Lung (tissue), 12 donors: ENCODE measurements around the gene OSBPL3. TPM values are rescaled to one million over a fixed set of nuclear protein-coding genes. Genes with fewer than 3 reads are reported as not detected.

Experiments used
- ATAC-seq: fragments of 200-7000 bp; cut with Tn5 transposase; one replicate; pipeline ENCODE4 v1.9.1; 2020; ENCODE audit warnings: moderate number of reproducible peaks; ENCODE audit not compliant: insufficient read depth, low FRiP score
- DNase-seq, 3 donors: peaks; one replicate each; pipeline ENCODE4 v3.0.0-alpha.2; 2013 to 2017
- H3K27ac ChIP-seq, 2 donors: one replicate each; pipeline ENCODE4 v1.5.1; 2013; ENCODE audit warnings: mild to moderate bottlenecking in 2 of 2, moderate library complexity in 2 of 2, control low read depth in 1 of 2, inconsistent platforms in 1 of 2, low read depth in 1 of 2, low read length in 1 of 2
- H3K27me3 ChIP-seq, 3 donors: one replicate each; pipeline ENCODE4 v1.5.1; 2013; ENCODE audit warnings: low read length in 2 of 3; ENCODE audit not compliant: control insufficient read depth in 3 of 3, insufficient read depth in 3 of 3
- H3K36me3 ChIP-seq, 4 donors: one replicate each; pipeline ENCODE4 v1.5.1; 2013; ENCODE audit warnings: low read length in 4 of 4, mild to moderate bottlenecking in 1 of 4, moderate library complexity in 1 of 4; ENCODE audit not compliant: control insufficient read depth in 4 of 4, insufficient read depth in 4 of 4
- H3K4me1 ChIP-seq, 5 donors: one replicate each; pipeline ENCODE4 v1.5.1; 2013; ENCODE audit warnings: low read length in 5 of 5, mild to moderate bottlenecking in 2 of 5, moderate library complexity in 1 of 5; ENCODE audit not compliant: control insufficient read depth in 5 of 5, insufficient read depth in 5 of 5
- H3K4me3 ChIP-seq: one replicate; pipeline ENCODE4 v1.5.1; 2013; ENCODE audit warnings: mild to moderate bottlenecking, control low read depth, moderate library complexity
- H3K9ac ChIP-seq, 2 donors: one replicate each; pipeline ENCODE4 v1.5.1; 2013; ENCODE audit warnings: low read length in 2 of 2, control low read depth in 1 of 2; ENCODE audit not compliant: insufficient read depth in 1 of 2
- H3K9me3 ChIP-seq, 4 donors: one replicate each; pipeline ENCODE4 v1.5.1; 2013; ENCODE audit warnings: low read length in 3 of 4, mild to moderate bottlenecking in 1 of 4, moderate library complexity in 1 of 4; ENCODE audit not compliant: control insufficient read depth in 4 of 4, insufficient read depth in 3 of 4
- CTCF ChIP-seq: IDR thresholded peaks from 2 replicates; pipeline ENCODE4 v1.5.1; 2012; ENCODE audit warnings: mild to moderate bottlenecking; ENCODE audit errors: control extremely low read depth, extremely low read depth
- WGBS, 2 donors: extraction: QIAGEN DNeasy Blood & Tissue Kit; methylation state at CpG; one replicate each; pipeline ENCODE4 v1.1.7; 2013; 5-methylcytosine and 5-hydroxymethylcytosine counted together
- polyA plus RNA-seq, 2 donors: library from polyadenylated mRNA; stranded (reverse); fragments of 200-250 nt; gene quantifications; one replicate each; pipeline ENCODE4 v1.2.1, GENCODE V29; 2013
- total RNA-seq, 2 donors: library from RNA; depleted of rRNA in 1 of 2; stranded (reverse); fragments of >200 nt in 1 of 2; gene quantifications; one replicate each; pipeline ENCODE4 v1.2.1, GENCODE V29; 2014 to 2021
- donor health status: control.
- donor health status: control.
- donor health status: Bipolar disorder and iron deficiency.
- donor health status: healthy.
- donor health status: DM: yes; HTN: yes; CAD: no.

OSBPL3 gene
- total and polyA plus RNA-seq, 4 donors: 8.6 to 32.0 (median 20.4) TPM

- H3K27ac ChIP-seq: no peak overlapping the region
- WGBS, 2 donors: 59 to 87% methylated on average over 3 of the region's 3 CpGs
- TF ChIP-seq CTCF: no peak
Measured at GRCh38 chr7:24995466-24995865, 15.5 kb upstream of the OSBPL3 start.

GRCh38 chr7:24992314-24992713, 12.3 kb upstream of the OSBPL3 start:
- Histone ChIP-seq H3K4me1 (no peaks in the 10 kb centered on the region), H3K9me3 (no peaks in the 10 kb centered on the region), H3K27ac (no peak overlapping the region), H3K27me3 (peaks cover 0 to 3% (median 0%) of the 10 kb centered on the region in 3 donors), H3K9ac (no peak overlapping the region), H3K4me3 (no peak overlapping the region), H3K36me3 (no peaks in the 10 kb centered on the region)
- WGBS, 2 donors: 95 to 97% methylated on average over 4 of the region's 4 CpGs
- TF ChIP-seq CTCF: no peak
- DNase-seq (no peak), ATAC-seq (no peak)

More at GRCh38 chr7:24995466-24995865, 15.5 kb upstream of the OSBPL3 start:
- Histone ChIP-seq H3K4me3 (no peak overlapping the region), H3K4me1 (no peaks in the 10 kb centered on the region), H3K36me3 (no peaks in the 10 kb centered on the region), H3K9ac (no peak overlapping the region), H3K9me3 (no peaks in the 10 kb centered on the region), H3K27me3 (no peaks in the 10 kb centered on the region)
- ATAC-seq: no peak
- no peak for DNase-seq

- no peaks in the 10 kb centered on the region for H3K9me3 ChIP-seq
- 70 to 81% methylated on average over 3 of the region's 3 CpGs for WGBS, 2 donors
- no peak for ATAC-seq
- no peaks in the 10 kb centered on the region for H3K4me1 ChIP-seq
- DNase-seq: peak; percentile 16 to 59 (median 23)
- H3K9ac ChIP-seq: no peak overlapping the region
- no peak for TF ChIP-seq CTCF
- no peak overlapping the region for H3K27ac ChIP-seq
- H3K36me3 ChIP-seq: no peaks in the 10 kb centered on the region
- H3K27me3 ChIP-seq: peaks cover 0 to 7% (median 0%) of the 10 kb centered on the region in 3 donors
- no peak overlapping the region for H3K4me3 ChIP-seq
Measured at GRCh38 chr7:24991353-24991752, 11.4 kb upstream of the OSBPL3 start.

GRCh38 chr7:24987331-24987842, 7.4 kb upstream of the OSBPL3 start:
- H3K4me3 ChIP-seq: no peak overlapping the region
- no peaks in the 10 kb centered on the region for H3K4me1 ChIP-seq
- no peaks in the 10 kb centered on the region for H3K9me3 ChIP-seq
- no peak overlapping the region for H3K27ac ChIP-seq
- no peaks in the 10 kb centered on the region for H3K36me3 ChIP-seq
- 84 to 89% methylated on average over 1 of the region's 1 CpG for WGBS, 2 donors
- H3K9ac ChIP-seq: no peak overlapping the region
- TF ChIP-seq CTCF: no peak
- no peak for ATAC-seq
- DNase-seq: no peak
- peaks cover 0 to 24% (median 16%) of the 10 kb centered on the region in 3 donors for H3K27me3 ChIP-seq
